Heart left ventricle (tissue), 16 donors: ENCODE results near the gene CCDC127. TPM values are rescaled to one million over a fixed set of nuclear protein-coding genes. Genes with fewer than 3 reads are reported as not detected.

Experiments used
- ATAC-seq, 4 donors: fragments of 200-7000 bp; cut with Tn5 transposase; one replicate each; pipeline ENCODE4 v1.9.1; 2020 to 2022; ENCODE audit warnings: moderate library complexity in 4 of 4, mild to moderate bottlenecking in 3 of 4, moderate number of reproducible peaks in 1 of 4
- DNase-seq, 5 donors: peaks; one replicate each; pipeline ENCODE4 v3.0.0-alpha.2; 2020
- H3K27ac ChIP-seq, 12 donors: fragments of 200-600 bp; sonication (generic) in 4 of 12; one replicate each; pipeline versions ENCODE4 v1.5.0 to v1.8.0; 2016 to 2022; ENCODE audit warnings: mild to moderate bottlenecking in 2 of 12
- H3K27me3 ChIP-seq, 9 donors: fragments of 200-600 bp; sonication (generic) in 2 of 9; one replicate each; pipeline versions ENCODE4 v1.5.1 to v1.8.0; 2016 to 2022; ENCODE audit warnings: mild to moderate bottlenecking in 3 of 9
- H3K36me3 ChIP-seq, 9 donors: fragments of 200-600 bp; sonication (generic) in 2 of 9; one replicate each; pipeline versions ENCODE4 v1.5.0 to v1.8.0; 2018 to 2022; ENCODE audit warnings: mild to moderate bottlenecking in 2 of 9
- H3K4me1 ChIP-seq, 12 donors: fragments of 200-600 bp; sonication (generic) in 4 of 12; one replicate each; pipeline versions ENCODE4 v1.5.0 to v1.8.0; 2016 to 2022; ENCODE audit warnings: mild to moderate bottlenecking in 3 of 12
- H3K4me3 ChIP-seq, 12 donors: fragments of 200-600 bp; sonication (generic) in 4 of 12; one replicate each; pipeline versions ENCODE4 v1.5.0 to v1.8.0; 2017 to 2022; ENCODE audit warnings: mild to moderate bottlenecking in 9 of 12, moderate library complexity in 4 of 12
- H3K9me3 ChIP-seq, 12 donors: fragments of 200-600 bp; sonication (generic) in 4 of 12; one replicate each; pipeline versions ENCODE4 v1.5.0 to v1.8.0; 2016 to 2022; ENCODE audit warnings: mild to moderate bottlenecking in 1 of 12
- CTCF ChIP-seq, 12 donors: fragments of 200-600 bp; sonication (generic) in 4 of 12; IDR thresholded peaks; one replicate each; pipeline versions ENCODE4 v1.5.0 to v1.8.0; 2018 to 2022; ENCODE audit warnings: antibody characterized with exemption in 12 of 12, mild to moderate bottlenecking in 5 of 12
- POLR2A ChIP-seq, 2 donors: fragments of 450-650 bp; IDR thresholded peaks; one replicate each; pipeline ENCODE4 v1.6.1; 2017; ENCODE audit warnings: antibody characterized with exemption in 2 of 2, mild to moderate bottlenecking in 2 of 2, moderate library complexity in 2 of 2
- WGBS, 4 donors: extraction: QIAGEN DNeasy Blood & Tissue Kit in 2 of 4; methylation state at CpG; one replicate each; pipeline versions ENCODE4 v1.1.5 to v1.1.7; 2013 to 2018; 5-methylcytosine and 5-hydroxymethylcytosine counted together
- intact Hi-C, 10 donors: fragments of 100-400 bp; cut with DNase I; formaldehyde crosslinking; loops; one replicate each; pipeline versions ENCODE4 v1.11.1 to v1.14.2; 2022
- polyA plus RNA-seq, 2 donors: library from polyadenylated mRNA; stranded (reverse); fragments of 200-250 nt; gene quantifications; one replicate each; pipeline ENCODE4 v1.2.3, GENCODE V29; 2013
- total RNA-seq, 9 donors: library from RNA; depleted of rRNA in 2 of 9; stranded (reverse); fragments of >200 nt in 2 of 9; fragmentation: NEBNext Ultra II Directional in 3 of 9; extraction: Animal tissue kit (Norgen Biotek cat#: 25700) in 3 of 9; gene quantifications; one replicate each; pipeline versions ENCODE4 v1.1.0 to v1.2.4, GENCODE V29; 2016 to 2023
- donor health status: ischemic (EF 13 %, LVEDD 7.1; RV severe dilation, severe dysfunction).
- donor health status: healthy with polysubstance abuse.
- donor health status: DM: no; HTN: yes; CAD: no.
- donor health status: DM: no; HTN: no; CAD: no.
- donor health status: ischemic (EF 25% LVEDD 6.9; RV normal size, moderate dysfunction).
- donor health status: ischemic (EF 25% LVEDD 5.7; RV mildly dilated, moderate dysfunction).
- donor health status: healthy.
- donor health status: DM: yes; HTN: yes; CAD: no.
- donor health status: ischemic (EF 35%, LVEDD 5.7; RV mildly dilated, moderate dysfunction).
- donor health status: nonischemic (EF 11% LVEDD 7.7; RV severe dilation, severe dysfunction).
- donor health status: DM: yes; HTN: yes; CAD: no.
- donor health status: PGD.
- donor health status: ischemic (EF 29% LVEDD 5.4; RV normal size, mild dysfunction).
- donor health status: nonischemic (EF 23%, LVEDD 6.1; RV moderate dilation, normal function).

The CCDC127 gene
- total and polyA plus RNA-seq, 11 donors, result 4.8 to 10.3 (median 7.5) TPM

GRCh38 chr5:150746-151145 is 67.2 kb downstream of the CCDC127 start:
- no peaks in the 10 kb centered on the region for H3K4me1 ChIP-seq
- intact Hi-C loops, result no loop called here
- no peak overlapping the region for H3K27ac ChIP-seq
- no peak overlapping the region for H3K4me3 ChIP-seq
- no peaks in the 10 kb centered on the region for H3K27me3 ChIP-seq
- no peak for TF ChIP-seq CTCF (IDR thresholded peaks at IDR 0.05)
- TF ChIP-seq POLR2A (IDR thresholded peaks at IDR 0.05), result no peak
- DNase-seq (no peak), ATAC-seq (no peak)
- WGBS, 4 donors, result 85 to 96% (median 90%) methylated on average over 4 of the region's 4 CpGs
- peaks cover 0 to 28% (median 18%) of the 10 kb centered on the region in 12 donors for H3K9me3 ChIP-seq
- H3K36me3 ChIP-seq, result no peaks in the 10 kb centered on the region

DNA sequence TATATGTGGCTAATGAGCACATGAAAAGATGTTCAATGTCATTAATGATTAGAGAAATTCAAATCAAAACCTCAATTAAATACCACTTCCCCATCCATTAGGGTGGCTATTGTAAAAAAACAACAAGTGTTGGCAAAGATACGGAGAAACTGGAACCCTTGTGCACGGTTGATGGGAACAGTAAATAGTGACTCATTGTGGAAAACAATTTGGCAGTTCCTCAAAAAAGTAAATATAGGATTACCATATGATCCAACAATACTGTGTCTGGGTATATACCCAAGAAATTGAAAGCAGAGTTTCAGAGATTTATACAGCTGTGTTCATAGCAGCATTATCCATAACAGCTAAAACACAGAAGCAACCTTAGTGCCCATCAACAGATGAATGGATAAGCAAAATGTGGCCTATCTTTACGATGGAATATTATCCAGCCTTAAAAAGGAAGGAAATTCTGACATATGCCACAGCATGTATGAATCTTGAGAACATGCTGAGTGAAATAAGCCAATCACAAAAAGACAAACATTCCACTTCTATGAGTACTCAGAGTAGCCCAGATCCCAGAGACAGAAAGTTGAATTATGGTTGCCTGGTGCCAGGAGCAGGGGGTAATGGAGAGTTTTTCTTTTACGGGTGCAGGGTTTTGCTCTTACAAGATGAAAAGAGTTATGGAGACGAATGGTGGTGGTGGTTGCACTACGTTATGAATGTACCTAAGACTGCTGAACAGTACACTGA is 68.0 kb downstream of the CCDC127 start:
- Histone ChIP-seq H3K27me3 (no peaks in the 10 kb centered on the region), H3K4me1 (no peaks in the 10 kb centered on the region), H3K27ac (no peak overlapping the region), H3K4me3 (no peak overlapping the region), H3K9me3 (peaks cover 0 to 28% (median 18%) of the 10 kb centered on the region in 12 donors), H3K36me3 (no peaks in the 10 kb centered on the region)
- WGBS, 4 donors, result 86 to 93% (median 89%) methylated on average over 6 of the region's 6 CpGs
- ATAC-seq (no peak), DNase-seq (no peak)
- intact Hi-C loops, result no loop called here
- TF ChIP-seq POLR2A (IDR thresholded peaks at IDR 0.05) (no peak), CTCF (IDR thresholded peaks at IDR 0.05) (no peak)

DNA sequence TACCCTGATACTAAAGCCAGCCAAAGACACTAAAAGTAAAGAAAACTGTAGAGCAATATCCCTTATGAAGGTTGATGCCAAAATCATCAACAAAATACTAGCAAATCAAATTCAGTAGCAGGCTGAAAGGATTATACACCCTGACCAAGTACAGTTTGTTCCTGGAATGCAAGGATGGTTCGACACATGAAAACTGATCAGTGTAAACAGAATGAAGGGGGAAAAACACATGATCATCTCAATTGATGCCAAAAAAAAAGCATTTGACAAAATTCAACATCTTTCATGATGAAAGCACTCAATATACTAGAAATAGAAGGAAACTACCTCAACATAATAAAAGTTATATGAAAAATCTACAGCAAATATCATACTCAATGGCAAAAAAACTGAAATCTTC is 70.2 kb downstream of the CCDC127 start:
- intact Hi-C loops, result no loop called here
- Histone ChIP-seq H3K27me3 (no peaks in the 10 kb centered on the region), H3K27ac (no peak overlapping the region), H3K4me1 (no peaks in the 10 kb centered on the region), H3K4me3 (no peak overlapping the region), H3K36me3 (no peaks in the 10 kb centered on the region), H3K9me3 (peaks cover 0 to 28% (median 18%) of the 10 kb centered on the region in 12 donors)
- TF ChIP-seq POLR2A (IDR thresholded peaks at IDR 0.05), result no peak
- no peak for TF ChIP-seq CTCF (IDR thresholded peaks at IDR 0.05)
- DNase-seq (no peak), ATAC-seq (no peak)
- WGBS, 4 donors, result 89 to 99% (median 95%) methylated on average over 1 of the region's 1 CpG

Other genes starting within 250 kb of the CCDC127 start
- under 1 TPM in 4 of 9 donors, not detected in 5; 0.03 to 0.34 (median 0.10) TPM for gene PLEKHG4B, start 126.0 kb downstream of the CCDC127 start, total RNA-seq
- not detected for gene PLEKHG4B, start 126.0 kb downstream of the CCDC127 start, polyA plus RNA-seq
- 100 to 1,000 TPM in 2 of 9 donors, 10 to 100 TPM in 6, 1 to 10 TPM in 1; 7.6 to 133 (median 40.3) TPM for gene LRRC14B, start 26.7 kb downstream of the CCDC127 start, total RNA-seq
- 10 to 100 TPM in 1 of 2 donors, 1 to 10 TPM in 1; 6.1 to 50.3 TPM for gene LRRC14B, start 26.7 kb downstream of the CCDC127 start, polyA plus RNA-seq
- 100 to 1,000 TPM; 422 to 854 (median 727) TPM for gene SDHA, start 167 bp upstream of the CCDC127 start, total RNA-seq
- gene SDHA, start 167 bp upstream of the CCDC127 start, polyA plus RNA-seq, result 100 to 1,000 TPM; 276 to 861 TPM
- 10 to 100 TPM; 31.2 to 50.2 (median 38.6) TPM for gene PDCD6, start 53.5 kb upstream of the CCDC127 start, total RNA-seq
- gene PDCD6, start 53.5 kb upstream of the CCDC127 start, polyA plus RNA-seq, result 10 to 100 TPM; 46.2 to 89.1 TPM
- gene AHRR, start 103.6 kb upstream of the CCDC127 start, total RNA-seq, result under 1 TPM in 7 of 9 donors, not detected in 2; 0.12 to 0.69 (median 0.29) TPM
- gene AHRR, start 103.6 kb upstream of the CCDC127 start, polyA plus RNA-seq, result under 1 TPM; 0.11 to 0.12 TPM
- gene EXOC3, start 225.0 kb upstream of the CCDC127 start, total RNA-seq, result 10 to 100 TPM; 33.6 to 45.5 (median 42.8) TPM
- gene EXOC3, start 225.0 kb upstream of the CCDC127 start, polyA plus RNA-seq, result 10 to 100 TPM; 20.6 to 45.4 TPM